ENCODE results near the gene CLK3.

Gene CLK3

GRCh38 chr15:74603789-74604705, 11.6 kb upstream of the CLK3 start:
- no peak for FAIRE-seq

DNA sequence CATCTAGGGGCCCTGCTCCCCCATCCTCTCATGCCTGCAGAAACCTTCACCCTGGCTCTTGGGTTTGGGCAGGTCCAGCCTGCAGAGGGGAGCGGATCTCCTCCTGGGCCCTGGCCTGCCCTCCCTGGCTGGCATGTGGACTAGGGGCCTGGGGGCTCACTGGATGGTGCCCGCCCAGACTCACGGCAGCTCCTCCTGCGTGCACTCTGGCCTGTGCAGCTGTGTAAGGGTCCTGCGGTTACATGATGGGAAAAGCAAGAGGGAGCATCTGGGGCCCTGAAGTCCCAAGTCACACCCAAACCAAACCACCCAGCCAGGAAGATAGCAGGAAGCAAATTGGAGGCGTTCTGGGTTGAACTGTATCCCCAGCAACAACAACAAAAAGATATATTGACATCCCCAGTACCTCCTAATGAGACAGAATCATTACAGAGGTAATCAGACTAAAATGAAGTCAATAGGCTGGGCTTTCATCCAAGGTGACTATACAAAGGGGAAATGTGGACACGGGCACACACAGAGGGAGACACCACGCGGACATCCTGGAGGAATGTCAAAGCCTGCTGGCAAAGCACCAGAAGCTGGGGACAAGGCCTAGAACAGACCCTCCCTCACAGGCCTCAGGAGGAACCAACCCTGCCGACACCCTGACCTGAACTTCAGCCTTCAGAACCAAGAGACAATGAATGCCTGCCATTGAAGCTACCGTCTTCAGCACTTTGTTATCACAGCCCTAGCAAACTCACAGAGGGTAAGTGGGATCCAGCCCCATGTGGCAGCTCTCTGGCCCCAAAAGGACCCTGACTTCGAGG, 10.4 kb upstream of the CLK3 start:
- no peak for FAIRE-seq

DNA sequence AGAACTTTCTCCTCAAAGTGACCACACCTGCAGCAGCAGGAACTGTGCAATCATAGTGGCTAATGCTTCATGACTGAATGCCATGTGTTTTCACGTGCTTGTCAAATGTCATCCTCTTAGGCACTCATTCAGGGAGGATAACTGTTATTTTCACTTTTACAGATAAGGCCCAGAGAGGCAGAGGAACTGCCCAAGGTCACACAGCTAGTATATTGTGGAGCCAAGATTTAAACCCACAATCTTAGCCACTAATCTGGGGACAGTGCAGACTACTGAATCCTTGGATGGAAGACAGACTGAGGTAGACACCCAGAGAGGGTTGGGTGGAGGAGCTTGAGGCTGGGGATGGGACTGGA, 9.9 kb upstream of the CLK3 start:
- FAIRE-seq: no peak

DNA sequence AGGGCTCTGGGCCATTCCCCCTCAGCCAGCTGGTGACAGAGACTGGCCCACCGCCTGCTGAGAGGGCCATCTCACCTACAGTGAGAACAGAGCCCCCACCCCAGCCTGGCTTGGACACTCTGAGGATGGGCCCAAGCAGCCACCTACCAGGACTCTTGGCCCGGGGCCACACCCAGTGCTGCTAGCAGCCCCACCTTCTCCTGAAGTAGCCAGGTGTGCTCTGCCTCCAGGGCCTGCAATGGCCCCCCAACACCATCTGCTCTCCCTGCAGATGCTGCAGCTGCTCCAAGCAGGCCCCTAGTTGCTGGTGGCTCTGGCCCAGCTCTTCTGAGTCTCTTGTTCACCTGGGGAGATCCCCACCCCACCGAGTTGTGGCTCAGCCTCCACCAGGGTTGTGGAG, 6.8 kb upstream of the CLK3 start:
- no peak for FAIRE-seq

GRCh38 chr15:74609938-74610301, 5.7 kb upstream of the CLK3 start:
- no peak for FAIRE-seq

DNA sequence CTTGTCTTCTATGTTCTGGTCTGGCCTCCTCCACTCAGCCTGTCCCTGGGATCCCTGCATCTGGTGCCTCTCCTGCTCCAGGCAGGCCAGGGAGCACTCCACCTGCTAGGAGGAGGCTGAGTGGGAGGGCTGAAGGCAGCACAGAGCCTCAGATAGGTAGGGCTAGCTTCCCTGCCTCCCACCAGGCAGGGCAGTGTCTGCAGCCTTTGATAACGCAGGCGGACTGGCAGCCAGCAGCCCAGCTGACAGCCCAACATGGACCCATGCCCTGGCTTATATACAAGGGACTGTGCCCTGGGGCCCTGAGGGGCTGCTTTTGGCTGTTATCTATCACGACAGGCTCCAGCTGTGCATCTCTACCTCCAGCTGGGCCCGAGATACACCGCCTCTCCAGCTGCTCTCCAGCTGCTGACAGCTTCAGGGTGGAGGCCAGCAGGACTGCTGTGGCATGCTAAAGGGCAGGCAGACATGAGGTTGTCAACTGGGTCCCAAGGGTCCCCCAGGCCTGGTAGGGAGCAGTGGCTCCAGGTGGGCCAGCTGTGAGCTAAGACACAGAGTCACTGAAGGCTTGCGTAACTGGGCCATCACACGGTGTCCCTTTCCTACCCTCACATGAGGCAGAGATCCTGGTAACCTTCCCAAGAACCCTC, 5.2 kb upstream of the CLK3 start:
- FAIRE-seq: no peak

- FAIRE-seq: no peak
These were observed 4.3 kb upstream of the CLK3 start for GRCh38 chr15:74611341-74611740.

- no peak for FAIRE-seq
These were observed 3.8 kb upstream of the CLK3 start for GRCh38 chr15:74611834-74612233.

DNA sequence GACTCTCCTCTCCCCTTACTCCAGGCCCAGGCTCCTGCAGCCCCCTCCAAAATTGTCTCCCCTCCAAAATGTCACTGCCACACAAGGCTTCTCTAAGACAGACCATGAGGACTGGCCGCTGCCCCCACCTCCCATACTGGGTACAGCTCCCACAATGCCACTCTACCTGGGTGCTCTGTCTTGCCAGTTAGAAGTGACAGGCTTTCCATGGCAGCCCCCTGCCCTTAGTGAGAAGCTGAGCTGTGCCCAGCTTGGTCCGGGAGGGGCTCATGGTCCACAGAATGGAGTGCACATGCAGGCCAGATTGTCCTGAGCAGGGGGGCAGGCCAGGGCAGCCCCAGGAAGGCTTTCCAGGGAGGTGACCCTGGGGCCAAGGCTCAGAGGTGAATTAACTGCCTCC, 3.0 kb upstream of the CLK3 start:
- no peak for FAIRE-seq

DNA sequence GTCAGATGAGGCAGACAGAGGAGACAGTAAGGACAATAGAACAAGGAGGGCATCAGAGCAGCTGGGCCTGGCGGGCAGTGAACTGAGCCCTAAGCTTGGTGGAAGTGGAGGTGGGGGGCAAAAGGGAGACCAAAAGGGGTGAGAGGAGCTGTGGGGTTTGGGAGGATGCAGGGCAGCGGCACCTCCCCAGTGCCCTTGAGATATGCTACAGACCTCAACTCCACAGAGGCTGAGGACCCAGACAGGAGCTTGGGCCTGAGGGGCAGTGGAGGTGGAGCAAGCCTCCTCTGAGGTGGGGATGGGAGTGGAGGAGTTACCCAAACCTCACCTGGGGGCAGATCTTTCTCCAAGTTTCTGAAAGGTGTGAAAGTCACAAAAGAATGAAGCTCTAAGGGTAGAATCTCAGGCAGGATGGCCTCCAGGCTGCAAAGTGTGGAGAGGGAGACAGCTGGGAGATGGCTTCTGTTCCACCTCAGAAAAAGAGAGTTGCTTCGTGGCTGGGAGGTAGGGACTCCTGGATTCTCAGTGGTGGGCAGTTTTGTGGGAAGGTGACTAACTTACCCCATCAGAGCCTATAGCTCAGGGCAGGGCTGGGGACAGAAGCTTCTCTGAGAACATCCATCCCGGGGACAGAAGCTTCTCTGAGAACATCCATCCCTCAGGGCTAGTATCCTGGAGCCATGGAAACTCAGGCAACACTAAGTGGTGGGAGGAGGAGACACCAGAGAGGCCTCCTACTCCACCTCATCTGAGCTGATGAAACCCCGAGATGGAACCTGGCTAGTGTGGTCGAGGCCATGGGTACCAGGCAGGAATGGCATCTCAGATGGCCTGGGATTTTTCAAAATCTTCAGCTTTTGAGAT, 2.3 kb upstream of the CLK3 start:
- FAIRE-seq: no peak

DNA sequence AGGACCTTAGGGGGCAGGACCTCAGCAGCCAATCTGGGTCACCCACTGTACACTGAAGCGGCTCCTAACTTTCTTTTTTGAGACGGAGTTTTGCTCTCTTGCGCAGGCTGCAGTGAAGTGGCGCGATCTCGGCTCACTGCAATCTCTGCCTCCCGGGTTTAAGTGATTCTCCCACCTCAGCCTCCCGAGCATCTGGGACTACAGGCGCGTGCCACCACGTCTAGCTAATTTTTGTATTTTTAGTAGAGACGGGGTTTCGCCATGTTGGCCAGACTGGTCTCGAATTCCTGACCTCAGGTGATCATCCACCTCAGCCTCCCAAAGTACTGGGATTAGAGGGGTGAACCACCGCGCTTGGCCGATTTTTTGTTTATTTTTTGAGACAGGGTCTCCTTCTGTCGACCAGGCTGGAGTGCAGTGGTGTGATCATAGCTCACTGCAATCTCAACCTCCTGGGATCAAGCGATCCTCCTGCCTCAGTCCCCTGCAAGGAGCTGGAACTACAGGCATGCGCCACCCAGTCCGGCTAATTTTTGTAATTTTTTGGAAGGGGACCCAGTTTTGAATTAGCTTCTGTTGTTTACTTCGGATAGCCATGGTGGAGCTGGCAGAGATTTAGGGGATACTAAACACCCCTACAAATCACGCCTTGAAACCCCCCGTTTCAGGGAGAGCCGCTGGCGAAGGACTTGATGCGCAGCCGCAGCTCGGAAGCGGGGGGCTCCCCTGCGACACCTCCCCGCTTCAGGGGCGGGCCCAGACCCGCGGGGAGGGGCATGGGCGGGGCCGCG, 1.5 kb upstream of the CLK3 start:
- no peak for FAIRE-seq

- FAIRE-seq: no peak
These were observed 710 bp upstream of the CLK3 start for GRCh38 chr15:74614744-74615507.

DNA sequence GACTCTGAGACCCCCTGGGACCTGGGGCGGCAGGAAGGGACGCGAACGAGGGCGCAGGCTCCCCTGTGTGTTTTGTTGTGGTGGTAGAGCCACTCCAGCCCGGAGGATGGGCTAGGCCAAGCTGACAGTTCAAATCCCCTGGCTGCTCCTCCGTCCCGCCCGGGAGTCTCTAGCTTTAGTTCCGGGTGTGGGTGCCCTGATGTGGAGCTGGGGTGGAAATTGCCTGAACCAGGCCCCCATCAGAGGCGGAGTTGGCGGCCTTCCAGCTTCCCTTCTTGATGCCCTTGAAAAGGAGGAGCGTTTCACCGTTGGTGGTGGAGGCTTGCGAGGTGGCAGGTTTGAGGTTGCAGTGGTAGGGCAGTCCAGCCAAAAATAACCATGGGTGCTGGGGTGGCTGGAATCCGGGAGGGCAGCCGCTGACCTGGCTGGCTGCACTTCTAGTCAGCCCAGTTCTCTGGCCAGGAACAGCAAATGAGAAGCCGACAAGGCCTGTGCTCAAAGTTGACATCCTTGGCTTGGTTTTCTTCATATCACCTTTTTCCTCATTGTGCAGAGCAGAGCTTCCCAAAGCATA, 817 bp downstream of the CLK3 start:
- no peak for FAIRE-seq

DNA sequence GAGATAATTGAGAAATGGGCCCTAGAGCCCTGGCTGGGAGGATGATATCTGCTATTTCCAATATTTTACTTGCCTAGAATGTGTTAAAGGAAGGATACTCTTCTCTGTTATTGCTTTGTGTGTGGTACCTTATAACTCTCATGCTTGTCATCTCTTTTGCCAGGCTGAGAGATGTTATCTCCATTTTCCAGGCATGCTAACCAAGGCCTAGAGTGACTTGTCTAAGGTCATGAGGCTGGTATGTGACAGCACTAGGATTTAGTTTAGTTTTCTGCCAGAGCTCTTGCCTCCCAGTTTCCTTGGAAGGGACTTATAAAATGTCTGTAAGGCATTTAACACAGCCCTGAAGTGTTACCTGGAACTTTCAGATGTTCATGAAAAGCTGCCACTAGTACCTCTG, 1.4 kb downstream of the CLK3 start:
- no peak for FAIRE-seq

GRCh38 chr15:74618841-74619596, 3.4 kb downstream of the CLK3 start:
- FAIRE-seq: no peak

- no peak for FAIRE-seq
These were observed 4.4 kb downstream of the CLK3 start for GRCh38 chr15:74619916-74620635.

GRCh38 chr15:74620636-74621545, 5.3 kb downstream of the CLK3 start:
- FAIRE-seq: no peak

DNA sequence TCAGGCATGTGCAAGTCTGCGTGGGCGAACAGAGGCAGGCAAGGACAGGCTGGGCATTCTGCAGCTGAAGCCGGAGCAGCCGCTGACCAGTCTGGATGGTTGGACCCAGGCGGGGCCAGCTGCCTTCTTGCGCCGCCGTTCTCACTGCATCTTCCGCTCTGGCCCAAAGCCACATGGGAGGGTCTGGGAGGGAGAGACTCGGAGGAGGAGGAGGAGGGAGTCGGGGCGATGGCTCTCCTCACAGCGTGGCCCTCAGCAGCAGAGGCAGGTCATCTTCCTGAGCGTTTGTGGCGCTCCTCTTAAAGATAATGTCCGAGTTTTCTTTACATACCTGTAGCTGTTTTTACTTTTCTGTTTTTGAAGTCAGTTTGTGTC, 5.9 kb downstream of the CLK3 start:
- no peak for FAIRE-seq

Measured in G401.6 (cell line).